ENCODE results near the gene WDR72. TPM values are rescaled to one million over a fixed set of nuclear protein-coding genes. Genes with fewer than 3 reads are reported as not detected.

The WDR72 gene
- total RNA-seq, 1 donor from 2014 or later, result 2.0 TPM

DNA sequence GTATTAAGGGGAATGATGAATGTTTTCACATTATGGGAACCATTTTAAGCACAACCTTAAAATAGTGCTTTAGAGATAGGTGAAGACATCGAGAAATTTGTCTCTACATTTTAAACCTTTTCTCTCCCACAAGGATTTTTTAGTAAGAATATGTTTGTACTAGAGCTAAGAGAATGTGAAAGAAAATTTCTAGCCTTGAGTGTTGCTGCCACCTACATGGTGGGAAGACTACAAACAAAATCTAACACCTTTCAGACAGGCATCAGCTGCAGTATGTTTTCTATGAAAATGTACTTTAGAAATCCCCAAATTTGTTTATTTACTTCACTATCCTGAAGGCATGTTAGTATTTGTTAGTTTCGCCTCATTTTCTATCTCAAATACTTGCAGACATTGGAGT is 247.4 kb downstream of the WDR72 start:
- no peaks in the 10 kb centered on the region for H3K9me3 Mint-ChIP-seq

GRCh38 chr15:53511175-53511574 is 248.3 kb downstream of the WDR72 start:
- H3K27me3 Mint-ChIP-seq, result peaks cover 18% of the 10 kb centered on the region
- H3K4me3 Mint-ChIP-seq, result no peak overlapping the region
- no peak overlapping the region for H3K27ac Mint-ChIP-seq
- no peaks in the 10 kb centered on the region for H3K36me3 Mint-ChIP-seq
- DNase-seq (ENCODE audit: extremely low spot score, unreplicated experiment), result no peak
- no peaks in the 10 kb centered on the region for H3K9me3 Mint-ChIP-seq
- TF ChIP-seq CTCF (conservative IDR thresholded peaks at IDR 0.05), result no peak
- no peaks in the 10 kb centered on the region for H3K4me1 Mint-ChIP-seq (ENCODE audit: unreplicated experiment)

More for the DNA sequence above, 247.4 kb downstream of the WDR72 start:
- H3K4me1 Mint-ChIP-seq (ENCODE audit: unreplicated experiment), result no peaks in the 10 kb centered on the region
- peak; percentile 41 for TF ChIP-seq CTCF (conservative IDR thresholded peaks at IDR 0.05)
- H3K36me3 Mint-ChIP-seq, result no peaks in the 10 kb centered on the region
- DNase-seq (ENCODE audit: extremely low spot score, unreplicated experiment), result no peak
- no peak overlapping the region for H3K4me3 Mint-ChIP-seq
- peaks cover 17% of the 10 kb centered on the region for H3K27me3 Mint-ChIP-seq
- H3K27ac Mint-ChIP-seq, result no peak overlapping the region

GRCh38 chr15:53506370-53506769 is 253.1 kb downstream of the WDR72 start:
- Mint-ChIP-seq H3K4me1 (ENCODE audit: unreplicated experiment) (no peaks in the 10 kb centered on the region), H3K4me3 (no peak overlapping the region), H3K27me3 (peaks cover 21% of the 10 kb centered on the region), H3K36me3 (no peaks in the 10 kb centered on the region), H3K9me3 (no peaks in the 10 kb centered on the region), H3K27ac (no peak overlapping the region)
- no peak for DNase-seq (ENCODE audit: extremely low spot score, unreplicated experiment)
- no peak for TF ChIP-seq CTCF (conservative IDR thresholded peaks at IDR 0.05)

GRCh38 chr15:53498996-53499395 is 260.5 kb downstream of the WDR72 start:
- Mint-ChIP-seq H3K9me3 (no peaks in the 10 kb centered on the region), H3K4me1 (ENCODE audit: unreplicated experiment) (no peaks in the 10 kb centered on the region), H3K27ac (no peak overlapping the region), H3K4me3 (no peak overlapping the region), H3K36me3 (no peaks in the 10 kb centered on the region), H3K27me3 (peaks cover 10% of the 10 kb centered on the region)
- no peak for DNase-seq (ENCODE audit: extremely low spot score, unreplicated experiment)
- no peak for TF ChIP-seq CTCF (conservative IDR thresholded peaks at IDR 0.05)

DNA sequence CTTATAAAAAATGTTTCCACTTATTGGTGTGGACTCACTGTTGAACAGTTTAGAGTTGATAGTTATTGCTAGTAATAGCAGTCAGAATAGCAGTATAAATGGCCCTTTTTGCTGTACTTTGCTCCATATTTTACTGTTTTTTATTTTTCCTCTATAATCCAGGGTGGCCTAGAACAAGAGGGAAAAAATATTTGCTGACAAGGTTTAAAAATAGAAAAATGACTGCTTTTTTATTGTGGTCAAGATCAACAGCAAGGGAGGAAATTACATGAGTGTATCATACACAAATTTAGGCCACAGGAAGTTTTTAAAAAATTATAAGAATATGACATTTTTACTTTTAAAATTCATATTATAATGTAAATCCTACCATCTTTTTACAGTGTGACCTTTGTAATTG is 269.1 kb downstream of the WDR72 start:
- Mint-ChIP-seq H3K27ac (no peak overlapping the region), H3K36me3 (no peaks in the 10 kb centered on the region), H3K27me3 (peaks cover 3% of the 10 kb centered on the region), H3K4me3 (no peak overlapping the region), H3K4me1 (ENCODE audit: unreplicated experiment) (no peaks in the 10 kb centered on the region), H3K9me3 (no peaks in the 10 kb centered on the region)
- no peak for TF ChIP-seq CTCF (conservative IDR thresholded peaks at IDR 0.05)
- no peak for DNase-seq (ENCODE audit: extremely low spot score, unreplicated experiment)

- Mint-ChIP-seq H3K4me1 (ENCODE audit: unreplicated experiment) (no peaks in the 10 kb centered on the region), H3K27ac (no peak overlapping the region), H3K27me3 (peaks cover 8% of the 10 kb centered on the region), H3K9me3 (no peaks in the 10 kb centered on the region), H3K36me3 (no peaks in the 10 kb centered on the region), H3K4me3 (no peak overlapping the region)
- no peak for DNase-seq (ENCODE audit: extremely low spot score, unreplicated experiment)
- no peak for TF ChIP-seq CTCF (conservative IDR thresholded peaks at IDR 0.05)
Observed at GRCh38 chr15:53482055-53482454, 277.4 kb downstream of the WDR72 start.
